Right lung (tissue), 5 donors: ENCODE results near the gene RASL10B. TPM values are rescaled to one million over a fixed set of nuclear protein-coding genes. Genes with fewer than 3 reads are reported as not detected.

Experiments
- DNase-seq, 2 donors: peaks; one replicate each; pipeline ENCODE4 v3.0.0-alpha.2; 2013
- polyA plus RNA-seq, 5 donors: library from polyadenylated mRNA; unstranded; fragments of 120-200 nt; gene quantifications; one replicate each; pipeline versions ENCODE4 v1.2.1 to v1.2.3, GENCODE V29; 2013; ENCODE audit warnings: inconsistent platforms in 1 of 5, low replicate concordance in 1 of 5; ENCODE audit not compliant: insufficient read length in 5 of 5, insufficient read depth in 1 of 5

The RASL10B gene
- polyA plus RNA-seq, 5 donors: 2.2 to 3.8 (median 3.0) TPM

- DNase-seq: no peak
These were observed 14.5 kb upstream of the RASL10B start for GRCh38 chr17:35716897-35717465.

GRCh38 chr17:35717475-35717874 is 14.0 kb upstream of the RASL10B start:
- DNase-seq: no peak

GRCh38 chr17:35723735-35724134 is 7.7 kb upstream of the RASL10B start:
- DNase-seq: no peak

GRCh38 chr17:35725058-35725457 is 6.4 kb upstream of the RASL10B start:
- DNase-seq: no peak

- no peak for DNase-seq
These were observed 5.7 kb upstream of the RASL10B start for GRCh38 chr17:35725802-35726126.

- no peak for DNase-seq
These were observed 5.1 kb upstream of the RASL10B start for GRCh38 chr17:35726127-35726952.

- DNase-seq: no peak
These were observed 4.4 kb upstream of the RASL10B start for GRCh38 chr17:35726953-35727460.

- DNase-seq: no peak
These were observed 3.8 kb upstream of the RASL10B start for GRCh38 chr17:35727635-35728034.

GRCh38 chr17:35728551-35728950 is 2.9 kb upstream of the RASL10B start:
- DNase-seq: no peak

- no peak for DNase-seq
These were observed 2.0 kb upstream of the RASL10B start for GRCh38 chr17:35729405-35729833.

- DNase-seq: no peak
These were observed 936 bp upstream of the RASL10B start for GRCh38 chr17:35730400-35731005.

- no peak for DNase-seq
These were observed 722 bp downstream of the RASL10B start for GRCh38 chr17:35731917-35732805.

- DNase-seq: no peak
These were observed 1.3 kb downstream of the RASL10B start for GRCh38 chr17:35732806-35733136.

GRCh38 chr17:35733366-35733765 is 1.9 kb downstream of the RASL10B start:
- no peak for DNase-seq

GRCh38 chr17:35734396-35734795 is 3.0 kb downstream of the RASL10B start:
- no peak for DNase-seq

GRCh38 chr17:35735036-35735805 is 3.8 kb downstream of the RASL10B start:
- no peak for DNase-seq

- no peak for DNase-seq
These were observed 4.8 kb downstream of the RASL10B start for GRCh38 chr17:35736236-35736635.

GRCh38 chr17:35738519-35739133 is 7.2 kb downstream of the RASL10B start:
- no peak for DNase-seq

- DNase-seq: no peak
These were observed 8.8 kb downstream of the RASL10B start for GRCh38 chr17:35740216-35740615.

GRCh38 chr17:35740997-35741931 is 9.8 kb downstream of the RASL10B start:
- DNase-seq: no peak
